Measurements from ENCODE around the gene PTPRN2.

The PTPRN2 gene

GRCh38 chr7:157752832-157753291 is 834.8 kb downstream of the PTPRN2 start:
- Histone ChIP-seq H3K9ac (ENCODE audit: low read depth, low read length) (no peak overlapping the region), H3K36me3 (ENCODE audit: insufficient read depth, low read length) (no peaks in the 10 kb centered on the region), H3K9me3 (replicated peaks; ENCODE audit: low read length) (peaks cover 2% of the 10 kb centered on the region)

DNA sequence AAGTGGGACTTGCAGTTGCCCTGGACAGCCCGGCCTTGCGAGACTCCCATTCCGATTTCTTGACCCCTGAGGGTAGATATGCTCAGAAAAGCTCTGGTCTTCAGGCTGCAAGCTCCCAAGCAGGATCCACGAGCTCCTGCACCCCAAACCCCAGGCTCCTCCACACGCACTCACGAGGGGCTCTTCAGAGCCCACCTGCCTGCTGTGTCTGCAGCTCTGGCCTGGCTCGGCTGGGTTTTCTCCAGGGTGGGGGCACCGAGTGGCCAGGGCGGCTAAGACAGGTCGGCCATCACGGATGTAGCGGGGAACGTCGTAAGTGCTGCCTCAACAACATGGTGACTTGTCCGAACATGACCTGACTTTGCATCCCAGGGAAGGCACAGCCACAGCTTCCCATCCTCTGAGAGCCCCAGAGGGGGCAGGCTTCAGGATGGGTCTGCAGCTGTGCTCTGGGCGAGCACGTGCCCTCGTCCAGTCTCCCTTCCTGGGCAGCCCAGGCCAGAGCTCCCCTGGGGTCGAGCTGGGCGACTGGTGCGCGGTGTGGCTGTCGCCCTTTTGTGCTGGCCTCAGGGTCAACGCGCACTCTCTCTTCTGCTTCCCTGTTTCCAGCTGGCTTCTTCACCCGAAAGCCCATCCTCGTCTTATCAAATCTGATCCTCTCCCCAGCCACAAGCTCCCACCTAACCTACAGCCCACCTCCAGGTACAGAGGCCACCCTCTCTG is 835.5 kb downstream of the PTPRN2 start:
- Histone ChIP-seq H3K9me3 (replicated peaks; ENCODE audit: low read length) (peaks cover 2% of the 10 kb centered on the region), H3K4me2 (ENCODE audit: low read length) (no peak overlapping the region), H3K4me1 (ENCODE audit: control insufficient read depth, insufficient read depth, low read length) (no peaks in the 10 kb centered on the region), H3K4me3 (ENCODE audit: low read length) (no peak overlapping the region), H3K36me3 (ENCODE audit: insufficient read depth, low read length) (no peaks in the 10 kb centered on the region), H3K27me3 (ENCODE audit: control insufficient read depth, insufficient read depth, low read length) (no peaks in the 10 kb centered on the region), H3K9ac (ENCODE audit: low read depth, low read length) (no peak overlapping the region)

More at GRCh38 chr7:157752832-157753291, 834.8 kb downstream of the PTPRN2 start:
- no peaks in the 10 kb centered on the region for H3K27me3 ChIP-seq (ENCODE audit: control insufficient read depth, insufficient read depth, low read length)
- H3K4me1 ChIP-seq (ENCODE audit: control insufficient read depth, insufficient read depth, low read length): no peaks in the 10 kb centered on the region
- no peak overlapping the region for H3K4me3 ChIP-seq (ENCODE audit: low read length)
- H3K4me2 ChIP-seq (ENCODE audit: low read length): no peak overlapping the region

- H3K4me3 ChIP-seq (ENCODE audit: low read length): no peak overlapping the region
- H3K9me3 ChIP-seq (replicated peaks; ENCODE audit: low read length): peaks cover 2% of the 10 kb centered on the region
- H3K27me3 ChIP-seq (ENCODE audit: control insufficient read depth, insufficient read depth, low read length): no peaks in the 10 kb centered on the region
- H3K36me3 ChIP-seq (ENCODE audit: insufficient read depth, low read length): no peaks in the 10 kb centered on the region
- H3K9ac ChIP-seq (ENCODE audit: low read depth, low read length): no peak overlapping the region
- no peaks in the 10 kb centered on the region for H3K4me1 ChIP-seq (ENCODE audit: control insufficient read depth, insufficient read depth, low read length)
- no peak overlapping the region for H3K4me2 ChIP-seq (ENCODE audit: low read length)
Observed at GRCh38 chr7:157751406-157751805, 836.2 kb downstream of the PTPRN2 start.

- peaks cover 2% of the 10 kb centered on the region for H3K9me3 ChIP-seq (replicated peaks; ENCODE audit: low read length)
- no peaks in the 10 kb centered on the region for H3K27me3 ChIP-seq (ENCODE audit: control insufficient read depth, insufficient read depth, low read length)
- H3K9ac ChIP-seq (ENCODE audit: low read depth, low read length): no peak overlapping the region
- no peak overlapping the region for H3K4me3 ChIP-seq (ENCODE audit: low read length)
- no peak overlapping the region for H3K4me2 ChIP-seq (ENCODE audit: low read length)
- H3K36me3 ChIP-seq (ENCODE audit: insufficient read depth, low read length): no peaks in the 10 kb centered on the region
- H3K4me1 ChIP-seq (ENCODE audit: control insufficient read depth, insufficient read depth, low read length): no peaks in the 10 kb centered on the region
Observed at GRCh38 chr7:157750291-157750690, 837.3 kb downstream of the PTPRN2 start.

DNA sequence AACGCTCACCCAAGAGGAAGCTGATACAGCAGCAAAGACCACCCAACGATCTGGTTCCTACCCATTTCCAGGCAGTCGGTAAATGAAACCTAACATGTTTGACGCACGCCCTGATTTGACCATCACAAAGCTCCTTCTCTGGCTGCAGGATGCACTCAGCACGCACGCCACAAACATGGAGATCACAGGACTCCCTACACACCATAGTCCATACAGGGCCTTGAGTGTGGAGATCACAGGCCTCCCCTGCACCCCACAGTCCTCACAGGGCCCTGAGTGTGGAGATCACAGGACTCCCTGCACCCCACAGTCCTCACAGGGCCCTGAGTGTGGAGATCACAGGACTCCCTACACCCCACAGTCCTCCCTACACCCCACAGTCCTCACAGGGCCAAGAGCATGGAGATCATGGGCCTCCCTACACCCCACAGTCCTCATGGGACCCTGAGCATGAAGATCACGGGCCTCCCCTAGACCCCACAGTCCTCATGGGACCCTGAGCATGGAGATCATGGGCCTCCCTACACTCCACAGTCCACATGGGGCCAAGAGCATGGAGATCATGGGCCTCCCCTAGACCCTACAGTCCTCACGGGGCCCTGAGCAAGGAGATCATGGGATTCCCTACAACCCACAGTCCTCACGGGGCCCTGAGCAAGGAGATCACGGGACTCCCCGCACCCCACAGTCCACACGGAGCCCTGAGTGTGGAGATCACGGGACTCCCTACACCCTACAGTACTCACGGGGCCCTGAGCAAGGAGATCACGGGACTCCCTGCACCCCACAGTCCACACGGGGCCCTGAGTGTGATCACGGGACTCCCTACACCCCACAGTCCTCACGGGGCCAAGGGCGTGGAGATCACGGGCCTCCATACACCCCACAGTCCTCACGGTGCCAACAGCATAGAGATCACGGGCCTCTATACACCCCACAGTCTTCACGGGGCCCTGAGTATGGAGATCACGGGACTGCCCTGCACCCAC is 841.6 kb downstream of the PTPRN2 start:
- no peak overlapping the region for H3K9ac ChIP-seq (ENCODE audit: low read depth, low read length)
- H3K27me3 ChIP-seq (ENCODE audit: control insufficient read depth, insufficient read depth, low read length): no peaks in the 10 kb centered on the region
- H3K36me3 ChIP-seq (ENCODE audit: insufficient read depth, low read length): no peaks in the 10 kb centered on the region
- H3K9me3 ChIP-seq (replicated peaks; ENCODE audit: low read length): peaks cover 5% of the 10 kb centered on the region
- H3K4me1 ChIP-seq (ENCODE audit: control insufficient read depth, insufficient read depth, low read length): no peaks in the 10 kb centered on the region
- no peak overlapping the region for H3K4me2 ChIP-seq (ENCODE audit: low read length)
- H3K4me3 ChIP-seq (ENCODE audit: low read length): no peak overlapping the region

DNA sequence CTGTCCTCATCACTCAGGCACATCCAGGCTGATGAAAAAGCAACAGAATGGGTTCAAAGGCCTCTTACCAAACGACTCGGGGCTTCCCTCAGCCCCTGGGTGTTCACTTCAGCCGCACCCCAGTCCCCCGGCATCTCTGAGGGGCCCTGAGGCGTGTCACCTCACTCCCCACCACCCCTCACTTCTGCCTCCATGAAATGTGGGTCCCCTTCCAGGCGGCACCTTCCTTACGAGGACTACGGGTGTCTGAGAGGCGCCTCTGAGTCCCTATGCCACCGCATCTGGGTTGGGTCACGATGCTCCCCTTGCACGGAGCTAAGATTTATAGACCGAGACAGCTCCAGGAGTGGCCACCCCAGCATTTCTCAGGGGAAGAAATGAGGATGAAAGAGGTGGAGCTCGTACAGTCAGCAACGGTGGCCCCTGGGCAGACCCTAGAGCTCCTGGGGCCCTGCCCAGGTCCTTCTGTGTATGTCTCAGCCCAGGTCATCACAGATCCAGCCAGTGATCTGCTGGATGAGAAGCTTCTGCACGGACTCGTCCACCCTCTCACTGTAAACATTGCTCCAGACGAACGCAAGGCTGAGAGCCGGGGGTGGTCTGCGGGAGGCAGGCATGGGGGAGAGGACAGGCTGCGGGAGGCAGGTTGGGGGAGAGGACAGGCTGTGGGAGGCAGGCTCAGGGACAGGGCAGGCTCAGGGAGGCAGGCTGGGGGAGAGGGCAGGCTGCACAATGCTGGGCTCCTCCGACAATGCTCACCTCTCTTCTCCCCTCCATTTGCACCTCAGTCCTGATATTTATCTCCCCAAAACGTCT is 842.6 kb downstream of the PTPRN2 start:
- no peaks in the 10 kb centered on the region for H3K27me3 ChIP-seq (ENCODE audit: control insufficient read depth, insufficient read depth, low read length)
- peaks cover 2% of the 10 kb centered on the region for H3K9me3 ChIP-seq (replicated peaks; ENCODE audit: low read length)
- no peak overlapping the region for H3K4me3 ChIP-seq (ENCODE audit: low read length)
- H3K4me2 ChIP-seq (ENCODE audit: low read length): no peak overlapping the region
- H3K4me1 ChIP-seq (ENCODE audit: control insufficient read depth, insufficient read depth, low read length): no peaks in the 10 kb centered on the region
- no peaks in the 10 kb centered on the region for H3K36me3 ChIP-seq (ENCODE audit: insufficient read depth, low read length)
- no peak overlapping the region for H3K9ac ChIP-seq (ENCODE audit: low read depth, low read length)

- H3K9me3 ChIP-seq (replicated peaks; ENCODE audit: low read length): peaks cover 2% of the 10 kb centered on the region
- H3K36me3 ChIP-seq (ENCODE audit: insufficient read depth, low read length): no peaks in the 10 kb centered on the region
- H3K4me3 ChIP-seq (ENCODE audit: low read length): no peak overlapping the region
- H3K27me3 ChIP-seq (ENCODE audit: control insufficient read depth, insufficient read depth, low read length): no peaks in the 10 kb centered on the region
- no peak overlapping the region for H3K4me2 ChIP-seq (ENCODE audit: low read length)
- H3K9ac ChIP-seq (ENCODE audit: low read depth, low read length): no peak overlapping the region
- no peaks in the 10 kb centered on the region for H3K4me1 ChIP-seq (ENCODE audit: control insufficient read depth, insufficient read depth, low read length)
Observed at GRCh38 chr7:157743781-157744525, 843.7 kb downstream of the PTPRN2 start.

GRCh38 chr7:157740251-157740798 is 847.3 kb downstream of the PTPRN2 start:
- no peaks in the 10 kb centered on the region for H3K27me3 ChIP-seq (ENCODE audit: control insufficient read depth, insufficient read depth, low read length)
- H3K4me1 ChIP-seq (ENCODE audit: control insufficient read depth, insufficient read depth, low read length): no peaks in the 10 kb centered on the region
- H3K4me2 ChIP-seq (ENCODE audit: low read length): no peak overlapping the region
- no peak overlapping the region for H3K9ac ChIP-seq (ENCODE audit: low read depth, low read length)
- no peaks in the 10 kb centered on the region for H3K36me3 ChIP-seq (ENCODE audit: insufficient read depth, low read length)
- H3K4me3 ChIP-seq (ENCODE audit: low read length): no peak overlapping the region
- H3K9me3 ChIP-seq (replicated peaks; ENCODE audit: low read length): peaks cover 4% of the 10 kb centered on the region

- Histone ChIP-seq H3K9me3 (replicated peaks; ENCODE audit: low read length) (peaks cover 9% of the 10 kb centered on the region), H3K4me1 (ENCODE audit: control insufficient read depth, insufficient read depth, low read length) (no peaks in the 10 kb centered on the region), H3K9ac (ENCODE audit: low read depth, low read length) (no peak overlapping the region), H3K4me3 (ENCODE audit: low read length) (no peak overlapping the region), H3K4me2 (ENCODE audit: low read length) (no peak overlapping the region), H3K27me3 (ENCODE audit: control insufficient read depth, insufficient read depth, low read length) (no peaks in the 10 kb centered on the region), H3K36me3 (ENCODE audit: insufficient read depth, low read length) (no peaks in the 10 kb centered on the region)
Observed at GRCh38 chr7:157739650-157740049, 848.0 kb downstream of the PTPRN2 start.

- Histone ChIP-seq H3K4me2 (ENCODE audit: low read length) (no peak overlapping the region), H3K4me3 (ENCODE audit: low read length) (no peak overlapping the region), H3K4me1 (ENCODE audit: control insufficient read depth, insufficient read depth, low read length) (no peaks in the 10 kb centered on the region), H3K9ac (ENCODE audit: low read depth, low read length) (no peak overlapping the region), H3K27me3 (ENCODE audit: control insufficient read depth, insufficient read depth, low read length) (no peaks in the 10 kb centered on the region), H3K9me3 (replicated peaks; ENCODE audit: low read length) (peaks cover 11% of the 10 kb centered on the region), H3K36me3 (ENCODE audit: insufficient read depth, low read length) (no peaks in the 10 kb centered on the region)
Observed at GRCh38 chr7:157739031-157739430, 848.6 kb downstream of the PTPRN2 start.
